Measurements from ENCODE around the gene TMEM123. TPM values are rescaled to one million over a fixed set of nuclear protein-coding genes. Genes with fewer than 3 reads are reported as not detected.

TMEM123 gene
- total RNA-seq, 1 donor from 2014 or later = 70.2 TPM

- peaks cover 26% of the 10 kb centered on the region for H3K9me3 ChIP-seq (replicated peaks)
- no peak overlapping the region for H3K4me3 ChIP-seq
- no peaks in the 10 kb centered on the region for H3K27me3 ChIP-seq (ENCODE audit: low read depth)
- intact Hi-C loops (cut with micrococcal nuclease) = no loop called here
- no peaks in the 10 kb centered on the region for H3K36me3 ChIP-seq
- H3K4me1 ChIP-seq = peaks cover 10% of the 10 kb centered on the region
- no peak for DNase-seq
- no peak for TF ChIP-seq CTCF (IDR thresholded peaks at IDR 0.05; ENCODE audit: borderline replicate concordance)
- no peak overlapping the region for H3K27ac ChIP-seq (replicated peaks)
Measured at GRCh38 chr11:102414559-102414958, 38.0 kb downstream of the TMEM123 start.

GRCh38 chr11:102413497-102413896 lies 39.1 kb downstream of the TMEM123 start:
- no peaks in the 10 kb centered on the region for H3K27me3 ChIP-seq (ENCODE audit: low read depth)
- DNase-seq = no peak
- peaks cover 11% of the 10 kb centered on the region for H3K4me1 ChIP-seq
- H3K4me3 ChIP-seq = no peak overlapping the region
- no peaks in the 10 kb centered on the region for H3K36me3 ChIP-seq
- H3K27ac ChIP-seq (replicated peaks) = no peak overlapping the region
- TF ChIP-seq CTCF (IDR thresholded peaks at IDR 0.05; ENCODE audit: borderline replicate concordance) = no peak
- intact Hi-C loops (cut with micrococcal nuclease) = no loop called here
- peaks cover 22% of the 10 kb centered on the region for H3K9me3 ChIP-seq (replicated peaks)

- TF ChIP-seq CTCF (IDR thresholded peaks at IDR 0.05; ENCODE audit: borderline replicate concordance) = no peak
- H3K27me3 ChIP-seq (ENCODE audit: low read depth) = no peaks in the 10 kb centered on the region
- H3K4me3 ChIP-seq = no peak overlapping the region
- peaks cover 1% of the 10 kb centered on the region for H3K9me3 ChIP-seq (replicated peaks)
- DNase-seq = no peak
- peaks cover 17% of the 10 kb centered on the region for H3K4me1 ChIP-seq
- intact Hi-C loops (cut with micrococcal nuclease) = no loop called here
- no peak overlapping the region for H3K27ac ChIP-seq (replicated peaks)
- H3K36me3 ChIP-seq = peaks cover 2% of the 10 kb centered on the region
Measured at GRCh38 chr11:102411142-102411541, 41.4 kb downstream of the TMEM123 start.

- H3K36me3 ChIP-seq = peaks cover 10% of the 10 kb centered on the region
Measured at GRCh38 chr11:102410382-102410784, 42.2 kb downstream of the TMEM123 start.

GRCh38 chr11:102408339-102408738 lies 44.2 kb downstream of the TMEM123 start:
- Histone ChIP-seq H3K27me3 (ENCODE audit: low read depth) (no peaks in the 10 kb centered on the region), H3K4me1 (peaks cover 17% of the 10 kb centered on the region), H3K4me3 (no peak overlapping the region), H3K36me3 (peaks cover 14% of the 10 kb centered on the region), H3K9me3 (replicated peaks) (no peaks in the 10 kb centered on the region), H3K27ac (replicated peaks) (no peak overlapping the region)
- DNase-seq = no peak
- intact Hi-C loops (cut with micrococcal nuclease) = no loop called here
- no peak for TF ChIP-seq CTCF (IDR thresholded peaks at IDR 0.05; ENCODE audit: borderline replicate concordance)

More at GRCh38 chr11:102410382-102410784, 42.2 kb downstream of the TMEM123 start:
- peaks cover 17% of the 10 kb centered on the region for H3K4me1 ChIP-seq
- H3K27ac ChIP-seq (replicated peaks) = no peak overlapping the region
- intact Hi-C loops (cut with micrococcal nuclease) = no loop called here
- no peaks in the 10 kb centered on the region for H3K9me3 ChIP-seq (replicated peaks)
- no peak for TF ChIP-seq CTCF (IDR thresholded peaks at IDR 0.05; ENCODE audit: borderline replicate concordance)
- H3K27me3 ChIP-seq (ENCODE audit: low read depth) = no peaks in the 10 kb centered on the region
- DNase-seq = no peak
- H3K4me3 ChIP-seq = no peak overlapping the region

GRCh38 chr11:102407901-102408300 lies 44.7 kb downstream of the TMEM123 start:
- no peak overlapping the region for H3K4me3 ChIP-seq
- peaks cover 19% of the 10 kb centered on the region for H3K36me3 ChIP-seq
- no peaks in the 10 kb centered on the region for H3K9me3 ChIP-seq (replicated peaks)
- no peaks in the 10 kb centered on the region for H3K27me3 ChIP-seq (ENCODE audit: low read depth)
- intact Hi-C loops (cut with micrococcal nuclease) = no loop called here
- DNase-seq = no peak
- no peak overlapping the region for H3K27ac ChIP-seq (replicated peaks)
- H3K4me1 ChIP-seq = peaks cover 17% of the 10 kb centered on the region
- no peak for TF ChIP-seq CTCF (IDR thresholded peaks at IDR 0.05; ENCODE audit: borderline replicate concordance)
